Large intestine (tissue), 3 donors: ENCODE data around the gene RFTN1. TPM values are rescaled to one million over a fixed set of nuclear protein-coding genes. Genes with fewer than 3 reads are reported as not detected.

Experiments
- DNase-seq, 2 donors: peaks; one replicate each; pipeline versions ENCODE4 v3.0.0 to v3.0.0-alpha.2; 2013
- H3K27ac ChIP-seq: one replicate; pipeline ENCODE4 v1.5.1; 2013; ENCODE audit warnings: low read length
- H3K27me3 ChIP-seq: 2 replicates; pipeline ENCODE4 v1.6.1; 2013; ENCODE audit warnings: low read length; ENCODE audit not compliant: control insufficient read depth, insufficient read depth
- H3K36me3 ChIP-seq: 2 replicates; pipeline ENCODE4 v1.6.1; 2013; ENCODE audit warnings: low read length; ENCODE audit not compliant: control insufficient read depth, insufficient read depth
- H3K4me1 ChIP-seq: one replicate; pipeline ENCODE4 v1.6.1; 2013; ENCODE audit warnings: low read length; ENCODE audit not compliant: control insufficient read depth, insufficient read depth
- H3K4me3 ChIP-seq: one replicate; pipeline ENCODE4 v1.5.1; 2013; ENCODE audit warnings: low read length
- H3K9me3 ChIP-seq: one replicate; pipeline ENCODE4 v1.6.1; 2013; ENCODE audit warnings: mild to moderate bottlenecking, low read depth, low read length, moderate library complexity; ENCODE audit not compliant: control insufficient read depth
- WGBS: methylation state at CpG from one replicate; pipeline ENCODE4 v1.1.5; 2013; ENCODE audit warnings: low lambda C conversion rate; ENCODE audit not compliant: insufficient coverage; 5-methylcytosine and 5-hydroxymethylcytosine counted together
- polyA plus RNA-seq: library from polyadenylated mRNA; unstranded; fragments of 120-200 nt; gene quantifications from one replicate; pipeline ENCODE4 v1.2.1, GENCODE V29; 2013

RFTN1 gene
- polyA plus RNA-seq, 1 donor = 15.0 TPM

DNA sequence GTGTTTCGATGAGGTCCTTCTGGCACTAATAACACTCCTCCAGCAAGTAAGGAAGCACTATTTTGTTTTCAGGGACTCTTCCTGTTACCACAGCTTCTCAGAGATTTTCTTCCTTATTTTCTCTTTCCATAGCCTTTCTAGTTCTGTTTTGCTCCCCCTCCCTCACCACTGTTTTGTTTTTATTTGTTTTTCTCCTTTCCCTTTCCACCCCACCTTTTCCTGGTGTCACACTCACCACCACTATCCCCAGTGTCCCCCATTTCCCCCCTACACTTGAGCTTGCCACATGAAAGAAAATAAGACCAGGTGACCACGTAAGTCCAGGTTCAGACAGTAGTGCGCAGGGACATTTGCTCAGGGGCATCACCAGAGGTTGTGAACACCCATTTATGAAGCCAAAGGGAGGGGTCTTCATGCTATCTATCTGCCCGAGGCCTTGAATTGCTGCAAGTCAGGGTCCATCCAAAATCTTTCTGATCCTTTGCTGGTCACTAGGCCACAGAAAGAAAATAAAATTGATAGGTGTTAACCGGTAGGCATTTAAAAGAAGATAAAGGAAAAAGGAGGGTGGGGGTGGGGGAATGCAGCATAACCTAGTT lies 1.4 kb upstream of the RFTN1 start:
- Histone ChIP-seq H3K9me3 (no peaks in the 10 kb centered on the region), H3K27ac (no peak overlapping the region), H3K4me3 (no peak overlapping the region), H3K27me3 (peaks cover 37% of the 10 kb centered on the region), H3K36me3 (no peaks in the 10 kb centered on the region), H3K4me1 (peaks cover 2% of the 10 kb centered on the region)
- DNase-seq = no peak
- WGBS = no CpG with 5 or more reads among the region's 5 CpGs

- no peak for DNase-seq
- Histone ChIP-seq H3K27me3 (peaks cover 38% of the 10 kb centered on the region), H3K4me1 (peaks cover 2% of the 10 kb centered on the region), H3K9me3 (no peaks in the 10 kb centered on the region), H3K4me3 (peak overlapping the region; percentile 40), H3K36me3 (no peaks in the 10 kb centered on the region), H3K27ac (peak overlapping the region; percentile 25)
- WGBS = no CpG with 5 or more reads among the region's 9 CpGs
These were observed 662 bp upstream of the RFTN1 start for GRCh38 chr3:16514021-16514700.

- H3K27me3 ChIP-seq = peaks cover 38% of the 10 kb centered on the region
- no peaks in the 10 kb centered on the region for H3K36me3 ChIP-seq
- H3K27ac ChIP-seq = peak overlapping the region; percentile 64
- WGBS = no CpG with 5 or more reads among the region's 37 CpGs
- no peaks in the 10 kb centered on the region for H3K9me3 ChIP-seq
- DNase-seq = peak in 1 of 2 donors; percentile 29
- peak overlapping the region; percentile 65 for H3K4me3 ChIP-seq
- peaks cover 2% of the 10 kb centered on the region for H3K4me1 ChIP-seq
These were observed 911 bp downstream of the RFTN1 start for GRCh38 chr3:16512435-16513140.

DNA sequence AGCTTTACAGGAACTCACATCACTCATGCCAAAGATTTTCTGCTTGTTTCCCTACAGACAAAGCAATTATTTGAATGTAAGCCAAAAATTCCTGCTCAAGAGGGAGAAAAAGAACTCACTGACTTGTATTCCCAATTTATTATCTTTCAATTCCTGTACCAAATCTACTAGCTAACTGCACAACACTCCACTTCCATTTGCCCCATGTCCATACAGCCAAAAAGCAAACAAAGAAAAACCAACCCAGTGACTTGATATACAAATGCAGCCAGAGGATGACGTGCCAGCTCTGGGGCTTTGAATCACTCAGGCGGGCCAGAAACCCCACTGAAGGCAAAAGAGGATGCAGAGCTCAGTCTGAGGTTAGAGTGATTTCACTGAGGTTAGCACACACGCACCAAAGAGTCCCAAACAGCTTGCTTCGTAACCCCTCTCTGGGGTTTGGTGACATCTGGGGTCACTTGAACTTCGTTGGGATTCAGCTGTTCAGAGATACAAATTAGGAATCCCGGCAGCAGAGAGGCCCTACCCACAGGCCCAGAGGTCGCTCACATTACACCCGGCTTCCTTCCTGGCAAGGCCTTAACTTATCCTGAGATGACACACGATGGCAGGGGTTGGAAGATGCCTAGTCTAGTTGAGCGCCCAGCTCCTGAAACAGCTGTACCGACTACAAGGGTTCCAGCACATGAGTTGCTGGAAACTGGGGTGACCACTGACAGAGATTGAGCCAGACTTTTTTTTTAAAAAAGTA lies 1.6 kb downstream of the RFTN1 start:
- H3K4me3 ChIP-seq = peak overlapping the region; percentile 65
- H3K27ac ChIP-seq = peak overlapping the region; percentile 64
- H3K36me3 ChIP-seq = no peaks in the 10 kb centered on the region
- no peaks in the 10 kb centered on the region for H3K9me3 ChIP-seq
- peaks cover 2% of the 10 kb centered on the region for H3K4me1 ChIP-seq
- peak in 1 of 2 donors; percentile 38 for DNase-seq
- no CpG with 5 or more reads among the region's 11 CpGs for WGBS
- H3K27me3 ChIP-seq = peaks cover 38% of the 10 kb centered on the region

DNA sequence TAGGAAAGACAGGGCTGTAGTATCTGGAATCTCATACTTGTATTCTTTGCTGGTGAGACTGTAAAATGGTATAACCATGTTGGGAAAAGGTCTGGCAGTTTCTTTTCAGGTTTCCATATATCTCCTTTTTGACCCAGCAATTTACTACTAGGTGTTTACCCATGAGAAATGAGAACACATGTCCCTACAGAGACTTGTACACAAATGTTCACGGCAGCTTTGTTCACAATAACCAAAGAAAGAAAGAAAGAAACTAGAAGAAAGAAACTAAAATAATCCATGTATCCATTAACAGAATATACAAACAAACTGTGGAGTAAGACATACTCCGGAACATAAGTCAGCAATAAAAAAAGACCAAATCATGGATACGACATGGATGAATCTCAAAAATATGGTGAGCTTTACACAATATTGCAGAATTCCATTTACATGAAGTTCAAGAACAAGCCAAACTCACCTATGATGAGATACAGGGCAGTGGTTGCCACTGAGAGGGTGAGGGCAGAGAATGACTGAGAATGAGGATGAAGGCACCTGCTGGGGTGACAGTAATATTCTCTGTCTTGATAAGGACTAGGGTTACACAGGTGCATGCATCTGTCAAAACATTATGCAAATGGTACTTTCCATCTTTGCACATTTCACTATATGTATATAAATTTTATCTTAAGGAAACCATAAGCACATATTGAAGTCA lies 2.7 kb downstream of the RFTN1 start:
- WGBS = no CpG with 5 or more reads among the region's 3 CpGs
- H3K27me3 ChIP-seq = peaks cover 38% of the 10 kb centered on the region

GRCh38 chr3:16509721-16510619 lies 3.5 kb downstream of the RFTN1 start:
- Histone ChIP-seq H3K9me3 (no peaks in the 10 kb centered on the region), H3K4me1 (peaks cover 2% of the 10 kb centered on the region), H3K27me3 (peaks cover 38% of the 10 kb centered on the region), H3K4me3 (no peak overlapping the region), H3K36me3 (no peaks in the 10 kb centered on the region), H3K27ac (no peak overlapping the region)
- DNase-seq = no peak
- 40% methylated on average over 1 of the region's 10 CpGs for WGBS

More for the DNA sequence above, 2.7 kb downstream of the RFTN1 start:
- no peak for DNase-seq
- Histone ChIP-seq H3K4me1 (peaks cover 2% of the 10 kb centered on the region), H3K4me3 (no peak overlapping the region), H3K9me3 (no peaks in the 10 kb centered on the region), H3K27ac (no peak overlapping the region), H3K36me3 (no peaks in the 10 kb centered on the region)

DNA sequence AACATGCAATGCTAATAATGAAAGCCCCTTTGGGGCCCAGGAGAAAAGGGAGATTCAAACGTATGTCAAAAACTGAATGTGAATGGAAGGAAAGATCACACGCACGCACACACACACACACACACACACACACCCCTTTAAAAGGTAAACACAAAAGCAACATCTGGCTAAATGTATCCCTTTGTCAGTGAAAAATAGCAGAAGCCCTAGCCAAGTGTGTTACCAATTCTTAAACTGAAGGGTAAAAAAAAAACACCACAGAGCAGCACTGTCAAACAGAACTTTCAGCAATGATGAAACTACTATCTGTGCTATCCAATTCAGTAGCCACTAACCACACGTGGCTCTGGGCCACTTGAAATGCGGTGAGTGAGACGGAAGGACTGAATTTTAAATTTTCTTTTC lies 4.9 kb downstream of the RFTN1 start:
- Histone ChIP-seq H3K36me3 (no peaks in the 10 kb centered on the region), H3K4me3 (no peak overlapping the region), H3K9me3 (no peaks in the 10 kb centered on the region), H3K27me3 (peaks cover 25% of the 10 kb centered on the region), H3K27ac (no peak overlapping the region), H3K4me1 (no peaks in the 10 kb centered on the region)
- 91% methylated on average over 3 of the region's 6 CpGs for WGBS
- DNase-seq = no peak

DNA sequence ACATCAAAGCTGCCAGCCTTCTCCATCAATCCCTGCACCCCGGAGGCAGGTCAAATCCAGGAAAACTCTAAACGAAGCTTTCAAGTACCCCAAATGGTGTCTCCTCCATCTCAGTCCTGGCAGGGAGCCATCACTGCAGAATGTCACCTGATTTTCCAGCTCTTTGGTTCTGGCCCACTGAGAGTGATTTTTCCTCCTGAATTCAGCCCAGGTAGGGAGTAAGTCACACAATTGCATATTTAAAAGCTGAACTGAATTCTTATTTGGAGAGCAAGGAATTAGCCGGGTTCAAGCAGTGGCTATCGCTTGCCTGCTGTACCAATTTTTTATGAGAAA lies 5.3 kb downstream of the RFTN1 start:
- no peak for DNase-seq
- Histone ChIP-seq H3K27ac (no peak overlapping the region), H3K9me3 (no peaks in the 10 kb centered on the region), H3K4me1 (no peaks in the 10 kb centered on the region), H3K36me3 (no peaks in the 10 kb centered on the region), H3K4me3 (no peak overlapping the region), H3K27me3 (peaks cover 23% of the 10 kb centered on the region)
- no CpG with 5 or more reads among the region's 4 CpGs for WGBS

GRCh38 chr3:16507578-16508242 lies 5.8 kb downstream of the RFTN1 start:
- H3K27ac ChIP-seq = no peak overlapping the region
- peaks cover 18% of the 10 kb centered on the region for H3K27me3 ChIP-seq
- no peaks in the 10 kb centered on the region for H3K36me3 ChIP-seq
- H3K9me3 ChIP-seq = no peaks in the 10 kb centered on the region
- WGBS = no CpG with 5 or more reads among the region's 8 CpGs
- H3K4me3 ChIP-seq = no peak overlapping the region
- DNase-seq = no peak
- H3K4me1 ChIP-seq = no peaks in the 10 kb centered on the region
